Measurements from ENCODE around the gene SHANK1. TPM values are rescaled to one million over a fixed set of nuclear protein-coding genes. Genes with fewer than 3 reads are reported as not detected.

Gene SHANK1
- total RNA-seq, 1 experiment from 2014 or later: 0.47 TPM

DNA sequence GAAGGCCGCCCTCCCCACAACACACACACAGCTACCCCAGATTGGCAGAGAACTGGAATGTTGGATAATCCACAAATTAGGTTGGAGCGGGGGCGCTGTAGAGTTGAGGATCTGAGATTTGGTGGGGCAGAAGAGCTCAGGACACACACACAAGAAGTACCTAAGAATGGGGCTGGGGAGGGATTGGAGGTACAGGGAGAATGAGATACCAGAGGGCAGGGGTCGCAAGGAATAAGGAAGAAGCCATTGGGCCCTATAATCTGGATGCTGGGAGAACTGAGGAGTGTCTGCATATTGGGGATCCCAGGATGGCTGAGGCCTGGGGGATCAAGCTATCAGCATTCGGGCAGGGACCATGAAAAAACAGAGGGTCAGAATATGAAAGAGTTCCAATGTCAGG, 91.5 kb downstream of the SHANK1 start:
- H4K20me1 ChIP-seq (ENCODE audit: low read length): no peaks in the 10 kb centered on the region
- no peaks in the 10 kb centered on the region for H3K9me3 ChIP-seq (ENCODE audit: low read length)
- no peaks in the 10 kb centered on the region for H3F3A ChIP-seq (ENCODE audit: low read length, unreplicated experiment)
- no peaks in the 10 kb centered on the region; the same call in 1 of the 2 replicates for H3K27me3 ChIP-seq (ENCODE audit: low read length)
- H3K36me3 ChIP-seq (ENCODE audit: low read depth, low read length): no peaks in the 10 kb centered on the region
- no peak overlapping the region for H3K4me3 ChIP-seq (ENCODE audit: low read length)
- H2AFZ ChIP-seq (ENCODE audit: low read length): no peak overlapping the region
- no peak overlapping the region for H3K9ac ChIP-seq (ENCODE audit: low read length)
- ChIA-PET POLR2A (ENCODE audit: unreplicated experiment) (no interaction called here), CTCF (no interaction called here)
- ATAC-seq: no peak
- intact Hi-C loops (cut with micrococcal nuclease): no loop called here
- TF ChIP-seq EZH2phosphoT487 (IDR thresholded peaks at IDR 0.05; ENCODE audit: borderline replicate concordance, low read length): no peak
- TF ChIP-seq, protein P1, sequence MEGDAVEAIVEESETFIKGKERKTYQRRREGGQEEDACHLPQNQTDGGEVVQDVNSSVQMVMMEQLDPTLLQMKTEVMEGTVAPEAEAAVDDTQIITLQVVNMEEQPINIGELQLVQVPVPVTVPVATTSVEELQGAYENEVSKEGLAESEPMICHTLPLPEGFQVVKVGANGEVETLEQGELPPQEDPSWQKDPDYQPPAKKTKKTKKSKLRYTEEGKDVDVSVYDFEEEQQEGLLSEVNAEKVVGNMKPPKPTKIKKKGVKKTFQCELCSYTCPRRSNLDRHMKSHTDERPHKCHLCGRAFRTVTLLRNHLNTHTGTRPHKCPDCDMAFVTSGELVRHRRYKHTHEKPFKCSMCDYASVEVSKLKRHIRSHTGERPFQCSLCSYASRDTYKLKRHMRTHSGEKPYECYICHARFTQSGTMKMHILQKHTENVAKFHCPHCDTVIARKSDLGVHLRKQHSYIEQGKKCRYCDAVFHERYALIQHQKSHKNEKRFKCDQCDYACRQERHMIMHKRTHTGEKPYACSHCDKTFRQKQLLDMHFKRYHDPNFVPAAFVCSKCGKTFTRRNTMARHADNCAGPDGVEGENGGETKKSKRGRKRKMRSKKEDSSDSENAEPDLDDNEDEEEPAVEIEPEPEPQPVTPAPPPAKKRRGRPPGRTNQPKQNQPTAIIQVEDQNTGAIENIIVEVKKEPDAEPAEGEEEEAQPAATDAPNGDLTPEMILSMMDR (conservative IDR thresholded peaks at IDR 0.05; ENCODE audit: low read depth, low read length): peak; percentile 25; the same call in 1 of the 2 replicates
- H3K79me2 ChIP-seq (ENCODE audit: low read length): no peaks in the 10 kb centered on the region
- no peaks in the 10 kb centered on the region for H3K4me1 ChIP-seq (ENCODE audit: insufficient read depth, low read length)
- no peak overlapping the region for H3K4me2 ChIP-seq (ENCODE audit: low read length)
- H3K27ac ChIP-seq (ENCODE audit: low read length): no peak overlapping the region
- no peaks in the 10 kb centered on the region for H3K9me2 ChIP-seq (replicated peaks; ENCODE audit: low read length)
- BruUV-seq (replicated peaks): no TSS peak
- DNase-seq: no peak

DNA sequence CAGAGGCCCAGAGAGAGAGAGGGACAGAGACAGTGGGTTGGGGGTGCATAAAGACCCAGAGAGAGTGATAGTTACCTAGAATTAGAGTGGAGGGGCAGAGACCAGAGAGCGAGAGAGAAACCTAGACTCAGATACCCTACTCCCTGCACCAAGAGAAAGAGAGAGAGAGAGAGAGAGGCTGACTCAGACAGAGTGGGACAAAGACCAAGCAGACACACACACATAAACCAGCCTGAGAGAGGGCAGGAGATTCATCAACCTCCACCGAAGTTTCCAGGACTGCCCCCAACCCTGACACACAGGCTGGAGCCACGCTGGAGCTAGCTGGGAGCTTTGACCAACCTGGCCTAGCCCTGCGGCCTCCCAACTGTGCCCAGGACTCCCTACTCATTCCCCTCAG, 92.8 kb downstream of the SHANK1 start:
- Histone ChIP-seq H3K36me3 (ENCODE audit: low read depth, low read length) (no peaks in the 10 kb centered on the region), H3K9me3 (ENCODE audit: low read length) (no peaks in the 10 kb centered on the region), H2AFZ (ENCODE audit: low read length) (no peak overlapping the region), H3K27me3 (ENCODE audit: low read length) (no peaks in the 10 kb centered on the region; the same call in 1 of the 2 replicates), H3K4me3 (ENCODE audit: low read length) (no peak overlapping the region), H3F3A (ENCODE audit: low read length, unreplicated experiment) (no peaks in the 10 kb centered on the region), H4K20me1 (ENCODE audit: low read length) (no peaks in the 10 kb centered on the region), H3K4me1 (ENCODE audit: insufficient read depth, low read length) (no peaks in the 10 kb centered on the region), H3K79me2 (ENCODE audit: low read length) (no peaks in the 10 kb centered on the region), H3K9me2 (replicated peaks; ENCODE audit: low read length) (no peaks in the 10 kb centered on the region), H3K4me2 (ENCODE audit: low read length) (no peak overlapping the region), H3K27ac (ENCODE audit: low read length) (no peak overlapping the region), H3K9ac (ENCODE audit: low read length) (no peak overlapping the region)
- DNase-seq: no peak
- ChIA-PET POLR2A (ENCODE audit: unreplicated experiment) (no interaction called here), CTCF (interaction anchor here (0.5 kb wide), 1 partner anchor 391 kb away, joined by 10 read pairs; no protein-coding TSS in a partner anchor)
- ATAC-seq: peak; percentile 50; the same call in 1 of the 2 replicates
- intact Hi-C loops (cut with micrococcal nuclease): no loop called here
- BruUV-seq (replicated peaks): no TSS peak
- no peak for TF ChIP-seq EZH2 (IDR thresholded peaks at IDR 0.05; ENCODE audit: low read length, unreplicated experiment)
- TF ChIP-seq, protein P1 (conservative IDR thresholded peaks at IDR 0.05; ENCODE audit: low read depth, low read length): no peak
- TF ChIP-seq EZH2phosphoT487 (IDR thresholded peaks at IDR 0.05; ENCODE audit: borderline replicate concordance, low read length): no peak

DNA sequence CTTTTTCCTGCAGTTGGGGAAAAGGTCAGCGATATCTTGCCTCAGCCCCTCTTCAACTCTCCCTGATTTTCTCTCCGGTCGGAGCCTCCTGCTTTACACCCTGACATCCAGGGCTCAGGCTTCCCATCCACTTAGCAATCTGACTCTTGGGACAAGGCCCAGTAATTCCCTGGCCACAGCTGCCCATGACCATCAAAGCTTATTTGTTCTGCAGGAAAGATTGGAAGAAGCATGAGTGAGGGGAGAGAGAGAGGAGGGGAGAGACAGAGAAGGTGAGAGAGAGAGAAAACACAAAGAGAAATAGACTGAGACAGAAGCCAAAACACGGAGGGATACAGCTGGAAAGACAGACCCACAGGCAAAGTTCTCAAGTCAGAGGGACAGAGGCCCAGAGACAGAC, 93.6 kb downstream of the SHANK1 start:
- no peak overlapping the region for H3K4me3 ChIP-seq (ENCODE audit: low read length)
- no peaks in the 10 kb centered on the region for H3K79me2 ChIP-seq (ENCODE audit: low read length)
- H3K9me3 ChIP-seq (ENCODE audit: low read length): no peaks in the 10 kb centered on the region
- H3K4me2 ChIP-seq (ENCODE audit: low read length): no peak overlapping the region
- H2AFZ ChIP-seq (ENCODE audit: low read length): no peak overlapping the region
- no peak overlapping the region for H3K9ac ChIP-seq (ENCODE audit: low read length)
- no peak overlapping the region for H3K27ac ChIP-seq (ENCODE audit: low read length)
- ChIA-PET POLR2A (ENCODE audit: unreplicated experiment) (no interaction called here), CTCF (no interaction called here)
- no peaks in the 10 kb centered on the region for H4K20me1 ChIP-seq (ENCODE audit: low read length)
- H3K9me2 ChIP-seq (replicated peaks; ENCODE audit: low read length): no peaks in the 10 kb centered on the region
- no peaks in the 10 kb centered on the region for H3K36me3 ChIP-seq (ENCODE audit: low read depth, low read length)
- intact Hi-C loops (cut with micrococcal nuclease): no loop called here
- no peaks in the 10 kb centered on the region for H3F3A ChIP-seq (ENCODE audit: low read length, unreplicated experiment)
- H3K4me1 ChIP-seq (ENCODE audit: insufficient read depth, low read length): no peaks in the 10 kb centered on the region
- no peak for ATAC-seq
- no peak for DNase-seq
- TF ChIP-seq EZH2 (IDR thresholded peaks at IDR 0.05; ENCODE audit: low read length, unreplicated experiment) (no peak), EZH2phosphoT487 (IDR thresholded peaks at IDR 0.05; ENCODE audit: borderline replicate concordance, low read length) (no peak)
- TF ChIP-seq, protein P1 (conservative IDR thresholded peaks at IDR 0.05; ENCODE audit: low read depth, low read length): no peak
- no peaks in the 10 kb centered on the region; the same call in 1 of the 2 replicates for H3K27me3 ChIP-seq (ENCODE audit: low read length)
- BruUV-seq (replicated peaks): no TSS peak
